ENCODE data around the gene RGSL1. TPM values are rescaled to one million over a fixed set of nuclear protein-coding genes. Genes with fewer than 3 reads are reported as not detected.

Gene RGSL1
- total and polyA plus RNA-seq, 12 donors = not detected

Other genes starting within 250 kb of the RGSL1 start
- 100 to 1,000 TPM; 248 to 589 (median 409) TPM for gene GLUL, start 58.4 kb upstream of the RGSL1 start, total RNA-seq
- gene GLUL, start 58.4 kb upstream of the RGSL1 start, polyA plus RNA-seq = 100 to 1,000 TPM; 131 to 787 TPM
- not detected for gene TEDDM1, start 49.5 kb upstream of the RGSL1 start, total RNA-seq
- not detected for gene TEDDM1, start 49.5 kb upstream of the RGSL1 start, polyA plus RNA-seq
- gene RNASEL, start 139.1 kb downstream of the RGSL1 start, total RNA-seq = 1 to 10 TPM; 1.5 to 4.7 (median 3.5) TPM
- 1 to 10 TPM; 1.4 to 2.2 TPM for gene RNASEL, start 139.1 kb downstream of the RGSL1 start, polyA plus RNA-seq
- 1 to 10 TPM in 9 of 10 donors, under 1 TPM in 1; 0.42 to 8.7 (median 2.1) TPM for gene RGS16, start 154.2 kb downstream of the RGSL1 start, total RNA-seq
- 1 to 10 TPM; 2.5 TPM for gene RGS16, start 154.2 kb downstream of the RGSL1 start, polyA plus RNA-seq
- under 1 TPM in 4 of 10 donors, not detected in 6; 0.05 to 0.56 (median 0.24) TPM for gene RGS8, start 234.4 kb downstream of the RGSL1 start, total RNA-seq
- not detected for gene RGS8, start 234.4 kb downstream of the RGSL1 start, polyA plus RNA-seq